GM10266 (cell line): ENCODE results near the gene ZNF805.

Source experiments
- DNase-seq: peaks from one replicate; pipeline ENCODE4 v3.0.0; 2012; ENCODE audit errors: extremely low spot score
- CTCF ChIP-seq: IDR thresholded peaks from 2 replicates; pipeline ENCODE4 v1.5.1; 2012; ENCODE audit warnings: mild to moderate bottlenecking, low read depth; ENCODE audit not compliant: control insufficient read depth, insufficient read depth; ENCODE audit errors: missing control alignments

Gene ZNF805

DNA sequence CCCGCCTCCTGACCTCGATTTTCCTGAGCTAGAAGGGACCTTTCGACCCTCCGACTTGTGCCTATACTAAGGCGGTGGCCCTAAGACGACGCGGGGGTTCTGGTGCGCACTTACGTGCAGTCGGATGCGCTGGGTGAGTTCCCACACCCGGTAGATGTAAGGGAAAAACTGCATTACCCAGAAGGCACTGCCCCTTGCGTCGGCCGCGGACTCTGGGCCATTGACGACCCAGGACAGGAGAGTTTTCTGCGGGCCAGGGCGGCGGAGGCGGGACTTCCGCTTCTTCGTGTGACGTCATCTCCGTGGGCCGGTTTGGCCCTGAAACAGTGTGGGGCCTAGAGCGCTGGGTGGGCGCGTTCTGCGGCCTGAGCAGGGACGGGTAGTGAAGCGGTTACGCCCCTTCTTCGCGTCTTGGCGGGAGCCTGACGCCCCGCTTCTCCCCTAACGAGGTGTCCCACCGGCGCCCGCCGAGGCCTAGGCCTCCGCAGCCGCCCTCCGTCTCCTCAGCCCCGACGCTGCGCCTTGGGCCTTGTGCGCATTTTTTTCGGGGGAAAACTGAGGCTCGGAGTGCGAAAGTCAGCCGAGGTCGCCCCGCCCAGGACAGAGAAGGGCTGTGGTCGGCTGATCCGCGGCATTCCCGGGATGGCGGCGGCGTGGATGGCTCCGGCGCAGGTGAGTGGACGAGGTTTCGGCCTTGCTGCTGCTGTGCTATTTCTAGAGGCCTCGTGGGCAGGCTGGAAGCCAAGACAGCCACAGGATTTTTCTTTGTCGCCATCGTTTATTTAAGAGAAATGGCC is 39.9 kb downstream of the ZNF805 start, which contains the start of gene ZNF460:
ZNF460 (plus strand) TSS at position 321 of the 797 bp plus-strand sequence; CDS start at position 643, 322 bp downstream.
- no peak for TF ChIP-seq CTCF

GRCh38 chr19:57280962-57281400 is 40.5 kb downstream of the ZNF805 start:
- TF ChIP-seq CTCF: no peak
- DNase-seq: no peak

More for the DNA sequence above, 39.9 kb downstream of the ZNF805 start, which contains the start of gene ZNF460:
- peak; percentile 88 for DNase-seq

- DNase-seq: peak; percentile 16
- no peak for TF ChIP-seq CTCF
Measured at GRCh38 chr19:57282011-57282643, 41.7 kb downstream of the ZNF805 start.

- no peak for TF ChIP-seq CTCF
Measured at GRCh38 chr19:57288373-57288772, 47.9 kb downstream of the ZNF805 start.

DNA sequence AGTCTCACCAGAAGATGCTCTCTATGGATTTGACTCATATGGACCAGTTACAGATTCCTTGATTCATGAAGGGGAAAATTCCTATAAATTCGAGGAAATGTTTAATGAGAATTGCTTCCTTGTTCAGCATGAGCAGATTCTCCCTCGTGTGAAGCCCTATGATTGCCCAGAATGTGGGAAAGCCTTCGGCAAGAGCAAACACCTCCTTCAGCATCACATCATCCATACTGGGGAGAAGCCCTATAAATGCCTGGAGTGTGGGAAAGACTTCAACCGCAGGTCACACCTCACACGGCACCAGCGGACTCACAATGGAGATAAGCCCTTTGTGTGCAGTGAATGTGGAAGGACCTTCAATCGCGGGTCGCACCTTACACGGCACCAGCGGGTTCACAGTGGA is 50.5 kb downstream of the ZNF805 start:
- no peak for TF ChIP-seq CTCF
- no peak for DNase-seq

More at GRCh38 chr19:57288373-57288772, 47.9 kb downstream of the ZNF805 start:
- no peak for DNase-seq

DNA sequence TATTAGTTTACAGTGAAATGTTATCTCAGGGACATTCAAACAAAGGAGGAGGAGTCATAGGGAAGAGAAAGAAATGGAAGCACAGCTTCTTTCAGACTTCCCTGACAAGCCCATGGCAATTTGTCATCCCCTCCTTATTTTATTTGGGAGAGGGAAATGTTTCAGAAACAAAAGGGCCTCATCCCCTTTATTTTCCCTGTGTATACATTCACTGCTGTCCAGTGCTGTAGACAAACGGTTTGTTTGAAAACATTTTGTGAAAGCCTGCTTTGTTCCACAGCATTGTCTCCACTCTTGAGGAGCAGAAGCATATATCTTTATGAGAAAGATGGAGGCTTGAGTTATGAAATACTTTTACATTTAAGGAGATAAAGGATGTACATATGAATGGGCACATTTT is 52.1 kb downstream of the ZNF805 start:
- no peak for DNase-seq
- TF ChIP-seq CTCF: no peak

DNA sequence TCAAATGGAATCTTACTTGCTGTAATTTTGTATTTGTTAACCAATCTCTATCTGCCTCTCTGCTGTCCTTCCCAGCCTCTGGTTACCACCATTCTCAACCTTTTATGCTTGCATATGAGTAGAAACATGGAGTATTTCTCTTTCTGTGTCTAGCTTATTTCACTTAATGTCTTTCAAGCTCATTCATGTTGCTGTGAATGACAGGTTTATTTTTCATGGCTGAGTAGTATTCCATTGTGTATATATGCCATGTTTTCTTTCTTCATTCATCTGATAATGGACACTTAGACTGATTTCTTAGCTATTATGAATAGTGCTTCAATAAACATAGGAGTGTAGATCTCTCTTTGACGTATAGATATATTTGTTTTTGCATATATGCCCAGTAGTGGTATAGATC is 53.3 kb downstream of the ZNF805 start:
- no peak for DNase-seq

More for the DNA sequence above, 53.3 kb downstream of the ZNF805 start:
- no peak for TF ChIP-seq CTCF
